Mesodermal cell (in vitro differentiated cells): ENCODE measurements around the gene RYK. TPM values are rescaled to one million over a fixed set of nuclear protein-coding genes. Genes with fewer than 3 reads are reported as not detected.

Source experiments
- H3K27ac ChIP-seq: 2 replicates; pipeline ENCODE4 v1.7.0; 2013; ENCODE audit warnings: mild to moderate bottlenecking, low read depth, low read length, moderate library complexity; ENCODE audit not compliant: severe bottlenecking
- H3K36me3 ChIP-seq: 2 replicates; pipeline ENCODE4 v1.7.1; 2013; ENCODE audit warnings: mild to moderate bottlenecking, low read length, moderate library complexity; ENCODE audit not compliant: control insufficient read depth, insufficient read depth
- H3K4me1 ChIP-seq: one replicate; pipeline ENCODE4 v1.7.1; 2013; ENCODE audit warnings: mild to moderate bottlenecking, low read length; ENCODE audit not compliant: insufficient read depth, control insufficient read depth, poor library complexity, severe bottlenecking
- H3K4me3 ChIP-seq: 2 replicates; pipeline ENCODE4 v1.7.0; 2013; ENCODE audit warnings: low read length, control low read depth, mild to moderate bottlenecking; ENCODE audit not compliant: insufficient read depth, poor library complexity, severe bottlenecking; ENCODE audit errors: extremely low read depth
- H3K9me3 ChIP-seq: 2 replicates; pipeline ENCODE4 v1.7.1; 2013; ENCODE audit warnings: mild to moderate bottlenecking, low read length, moderate library complexity; ENCODE audit not compliant: control insufficient read depth
- WGBS, 2 experiments: methylation state at CpG; one replicate each; pipeline ENCODE4 v1.1.5; 2013; ENCODE audit warnings: missing lambda C conversion rate in 2 of 2; ENCODE audit not compliant: insufficient coverage in 2 of 2; 5-methylcytosine and 5-hydroxymethylcytosine counted together
- polyA plus RNA-seq, 2 experiments: library from polyadenylated mRNA; stranded (reverse); fragments of 50-300 nt; gene quantifications; one replicate each; pipeline ENCODE4 v1.2.3, GENCODE V29; 2013

The RYK gene
- polyA plus RNA-seq (2013, experiment 1 of 2): 56.1 TPM
- 60.1 TPM for polyA plus RNA-seq (2013, experiment 2 of 2)

DNA sequence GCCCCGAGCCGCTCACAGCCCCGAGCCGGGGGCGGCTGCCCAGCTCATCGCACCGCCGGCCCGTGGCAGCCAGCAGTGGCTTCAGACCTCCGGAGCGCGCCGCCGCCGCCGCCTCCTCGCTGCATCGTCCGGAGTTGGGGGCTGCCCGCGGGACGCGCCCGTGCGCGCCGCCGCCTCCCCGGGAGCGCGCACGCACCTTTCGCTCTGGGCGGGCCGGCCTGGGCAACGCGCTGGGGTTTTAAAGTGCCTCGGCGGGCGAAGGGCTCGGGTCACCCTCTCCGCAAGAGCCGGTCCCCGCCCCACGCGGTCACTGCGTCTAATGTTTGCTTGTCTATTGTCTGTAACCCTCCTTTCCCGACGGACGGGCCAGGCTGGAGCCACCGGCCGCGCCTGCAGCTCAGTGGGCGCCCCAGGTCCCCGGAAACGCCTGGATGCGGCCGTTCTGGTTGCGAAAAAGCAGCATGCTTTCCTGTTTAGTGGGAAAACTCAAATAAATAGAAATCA is at the start of gene RYK:
Gene RYK, minus strand, starts transcription at position 143 of the 504 bp plus-strand sequence. CDS start 205 bp downstream, outside the sequence.
- Histone ChIP-seq H3K4me1 (peaks cover 11% of the 10 kb centered on the region), H3K27ac (peak within 1 kb of the TSS; percentile 85), H3K9me3 (no peaks in the 10 kb centered on the region), H3K4me3 (peak within 1 kb of the TSS; percentile 62), H3K36me3 (no peaks in the 10 kb centered on the region)
- WGBS, 2 experiments: 2 to 3% methylated on average over 42 to 43 of the region's 59 CpGs

DNA sequence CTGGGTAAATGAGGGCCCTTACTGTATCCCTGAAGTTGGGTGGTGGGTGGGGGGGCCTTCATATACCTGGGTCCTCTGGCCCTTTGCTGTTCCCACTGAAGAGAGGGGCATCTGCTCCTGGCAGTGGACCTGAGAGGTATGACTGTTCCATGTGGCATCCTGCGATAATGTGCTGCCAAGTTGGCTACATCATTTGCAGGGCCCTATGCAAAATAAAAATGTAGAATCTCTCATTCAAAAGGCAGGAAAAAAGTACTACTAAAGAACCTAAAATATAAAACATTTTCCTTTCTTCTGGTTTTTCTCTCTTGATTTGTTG is 49.2 kb upstream of the RYK start:
- Histone ChIP-seq H3K27ac (no peak overlapping the region), H3K4me1 (peaks cover 3% of the 10 kb centered on the region), H3K36me3 (no peaks in the 10 kb centered on the region), H3K9me3 (peaks cover 11% of the 10 kb centered on the region), H3K4me3 (no peak overlapping the region)
- no CpG with 5 or more reads among the region's 1 CpG for WGBS, 2 experiments

DNA sequence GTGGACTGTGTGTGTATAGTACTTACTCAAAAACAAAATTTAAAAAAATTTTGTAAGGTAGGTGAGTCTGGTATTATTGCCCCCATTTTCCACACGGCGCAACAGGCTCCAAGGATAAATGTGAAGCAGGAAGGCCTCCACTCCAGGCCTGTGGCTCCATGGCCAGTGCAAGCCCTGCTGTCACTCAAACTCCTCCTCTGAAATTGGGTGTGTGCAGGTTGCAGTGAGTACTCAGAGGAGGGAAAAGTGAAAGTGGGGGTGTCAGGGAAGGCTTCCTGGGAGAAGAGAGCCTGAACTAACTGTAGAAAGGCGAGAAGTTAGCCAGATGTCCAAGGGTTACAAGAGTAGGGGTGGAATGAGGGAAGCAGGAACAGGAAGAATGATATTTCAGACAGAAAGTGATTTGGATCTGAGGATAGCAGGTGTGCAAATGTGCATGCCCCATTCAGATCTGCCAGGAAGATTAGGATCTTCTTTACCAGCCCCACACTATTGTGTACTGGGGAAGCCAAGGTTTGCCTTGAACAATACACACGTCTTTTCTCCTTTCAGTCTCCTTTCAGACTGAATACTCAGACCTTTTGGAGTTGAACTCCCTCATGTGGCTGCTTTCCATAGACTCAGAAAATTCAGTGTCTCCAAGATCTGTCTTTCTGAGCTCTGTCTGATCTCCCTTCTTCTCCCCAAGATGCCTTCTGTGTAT is 48.7 kb upstream of the RYK start:
- Histone ChIP-seq H3K4me3 (no peak overlapping the region), H3K4me1 (peaks cover 3% of the 10 kb centered on the region), H3K27ac (no peak overlapping the region), H3K9me3 (peaks cover 11% of the 10 kb centered on the region), H3K36me3 (no peaks in the 10 kb centered on the region)
- WGBS, 2 experiments: 80 to 81% methylated on average over 4 of the region's 4 CpGs

DNA sequence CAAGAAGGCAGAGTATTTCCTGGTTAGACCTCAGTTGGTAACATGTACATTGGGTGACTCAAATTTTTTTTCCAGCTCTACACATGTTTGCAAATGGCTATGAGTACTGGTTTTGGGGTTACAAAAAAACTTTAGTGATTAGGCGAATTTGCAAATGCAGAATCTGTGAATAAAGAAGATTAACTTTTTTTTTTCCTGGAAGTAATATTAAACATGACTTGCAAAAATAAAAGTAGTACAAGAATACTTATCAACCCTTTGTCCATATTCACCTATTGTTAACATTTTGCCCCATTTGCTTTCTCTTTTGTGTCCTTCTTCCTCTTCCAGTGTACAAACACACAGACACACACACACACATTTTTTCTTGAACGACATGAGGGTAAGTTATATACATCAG is 47.6 kb upstream of the RYK start:
- Histone ChIP-seq H3K4me1 (peaks cover 3% of the 10 kb centered on the region), H3K27ac (no peak overlapping the region), H3K9me3 (peaks cover 11% of the 10 kb centered on the region), H3K4me3 (no peak overlapping the region), H3K36me3 (no peaks in the 10 kb centered on the region)
- no CpG with 5 or more reads among the region's 2 CpGs for WGBS, 2 experiments

DNA sequence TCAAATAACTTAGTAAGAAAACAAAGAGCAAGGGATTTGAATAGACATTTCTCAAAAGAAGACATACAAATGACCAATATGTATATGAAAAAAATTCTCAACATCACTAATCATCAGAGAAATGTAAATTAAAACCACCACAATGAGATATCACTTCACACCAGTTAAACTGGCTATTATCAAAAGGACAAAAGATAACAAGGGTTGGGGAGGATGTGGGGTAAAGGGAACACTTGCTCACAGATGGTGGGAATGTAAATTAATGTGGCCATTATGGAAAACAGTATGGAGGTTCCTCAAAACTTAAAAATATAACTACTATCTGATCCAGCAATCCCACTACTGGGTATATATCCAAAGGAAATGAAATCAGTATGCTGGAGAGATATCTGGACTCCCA is 46.0 kb upstream of the RYK start:
- Histone ChIP-seq H3K4me1 (peaks cover 3% of the 10 kb centered on the region), H3K4me3 (no peak overlapping the region), H3K36me3 (no peaks in the 10 kb centered on the region), H3K27ac (no peak overlapping the region), H3K9me3 (peaks cover 11% of the 10 kb centered on the region)

DNA sequence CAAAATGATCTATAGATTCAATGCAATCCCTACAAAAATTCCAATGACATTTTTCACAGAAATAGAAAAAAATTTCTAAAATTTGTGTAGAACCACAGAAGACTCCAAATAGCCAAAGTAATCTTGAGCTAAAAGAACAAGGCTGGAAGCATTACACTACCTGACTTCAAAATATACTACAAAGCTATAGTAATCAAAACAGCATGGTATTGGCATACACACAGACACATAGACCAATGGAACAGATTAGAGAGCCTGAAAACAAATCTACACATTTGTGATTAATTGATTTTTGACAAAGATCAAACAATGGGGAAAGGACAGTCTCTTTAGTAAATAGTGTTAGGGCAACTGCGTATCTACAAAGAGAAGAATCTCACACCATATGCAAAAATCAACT is 45.3 kb upstream of the RYK start:
- WGBS, 2 experiments: no CpG with 5 or more reads among the region's 1 CpG
- Histone ChIP-seq H3K4me1 (peaks cover 8% of the 10 kb centered on the region), H3K27ac (no peak overlapping the region), H3K4me3 (no peak overlapping the region), H3K36me3 (no peaks in the 10 kb centered on the region), H3K9me3 (peaks cover 11% of the 10 kb centered on the region)

DNA sequence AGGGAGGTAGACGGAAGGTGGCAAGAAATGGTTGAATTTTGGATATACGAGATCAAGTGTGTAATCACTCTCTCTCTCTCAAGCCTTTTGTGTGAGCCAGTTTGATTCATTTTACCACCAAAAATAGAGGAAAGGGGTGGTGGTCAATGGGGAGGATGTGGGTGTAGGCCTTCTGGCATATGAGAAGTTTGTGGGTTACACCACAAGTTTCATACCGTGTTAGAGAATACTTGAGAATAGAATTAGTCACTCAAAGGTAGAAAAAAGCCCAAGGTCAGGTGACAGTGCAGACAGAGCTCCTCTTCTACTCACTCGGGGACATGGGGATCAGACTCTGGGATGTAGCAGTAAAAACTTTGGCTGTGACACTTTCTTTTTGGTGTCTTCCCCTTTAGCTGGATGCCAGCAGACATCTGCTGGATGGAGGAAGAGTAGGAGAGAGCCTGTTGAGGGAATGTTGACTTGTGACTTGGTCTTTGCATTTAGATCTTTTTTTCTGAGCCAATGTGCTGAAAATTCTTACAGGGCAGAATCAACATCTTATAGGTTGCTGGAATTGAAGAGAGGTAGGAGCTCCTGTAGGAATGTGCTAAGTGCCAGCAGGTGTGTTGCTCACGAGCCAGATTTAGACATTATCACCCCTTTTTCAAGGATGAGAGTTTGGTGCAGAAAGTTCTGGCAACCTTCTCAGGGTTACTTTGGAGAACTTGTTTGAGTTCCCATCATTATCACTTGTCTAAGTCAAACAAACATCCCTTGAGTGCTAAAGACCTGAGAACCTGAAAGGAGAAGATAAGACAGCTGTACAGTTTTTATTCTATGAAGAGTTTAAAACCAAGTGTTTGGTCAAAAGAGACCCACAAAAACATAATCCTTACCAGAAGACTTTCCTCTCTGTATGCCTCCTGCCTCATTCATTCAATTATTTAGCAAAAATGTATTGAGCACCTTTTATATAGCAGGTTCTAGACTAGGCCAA is 43.9 kb upstream of the RYK start:
- Histone ChIP-seq H3K4me1 (peaks cover 9% of the 10 kb centered on the region), H3K36me3 (no peaks in the 10 kb centered on the region), H3K4me3 (no peak overlapping the region), H3K27ac (no peak overlapping the region), H3K9me3 (peaks cover 11% of the 10 kb centered on the region)
- WGBS, 2 experiments: 97 to 100% methylated on average over 4 to 5 of the region's 5 CpGs

DNA sequence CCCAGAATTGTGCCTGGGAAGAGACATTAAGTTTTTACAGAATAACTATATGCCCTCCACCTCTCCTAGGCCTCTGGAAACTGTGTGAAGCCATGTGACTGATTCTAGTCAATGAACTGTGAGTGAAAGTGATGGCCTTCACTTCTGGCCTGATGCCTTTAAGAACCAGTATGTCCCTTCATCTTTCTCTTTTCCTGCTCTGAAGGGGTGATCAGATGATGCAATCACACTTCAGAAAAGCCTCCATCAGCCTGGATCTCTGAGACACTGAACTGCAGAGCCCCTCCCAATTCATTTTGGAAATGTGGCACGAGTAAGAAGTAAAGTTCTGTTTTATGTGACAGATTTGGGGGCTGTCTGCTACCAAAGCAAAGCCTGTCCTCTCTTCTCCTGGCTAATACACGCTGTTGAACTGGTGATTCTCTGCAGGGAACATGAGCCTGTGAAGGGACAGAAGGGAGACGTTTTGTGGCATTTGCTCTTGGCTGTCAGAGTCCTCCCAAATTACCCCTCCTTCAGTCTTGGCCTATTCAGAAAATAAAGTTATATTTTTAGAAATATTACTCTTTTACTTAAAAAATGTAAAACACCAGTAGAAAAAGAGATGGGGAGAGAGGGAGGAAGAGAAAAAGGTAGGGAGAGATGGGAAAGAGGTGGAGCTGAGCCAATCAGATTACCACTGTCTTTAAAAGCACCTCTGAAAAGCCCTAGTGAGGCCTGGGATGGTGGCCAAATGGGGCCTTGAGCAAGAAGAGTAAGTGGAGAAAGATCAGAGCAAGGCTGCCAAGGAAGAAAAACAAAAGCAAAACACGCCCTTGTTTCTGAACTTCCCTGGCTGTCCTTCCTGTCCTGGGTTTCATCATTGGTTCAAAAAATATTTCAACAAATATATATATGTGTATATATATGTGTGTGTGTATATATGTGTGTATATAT is 40.9 kb upstream of the RYK start:
- H3K4me1 ChIP-seq: peaks cover 6% of the 10 kb centered on the region
- no peak overlapping the region for H3K4me3 ChIP-seq
- no peaks in the 10 kb centered on the region for H3K36me3 ChIP-seq
- peak overlapping the region; percentile 45 for H3K27ac ChIP-seq
- 100% methylated on average over 1 of the region's 4 CpGs; no CpG with 5 or more reads in 1 of the 2 experiments for WGBS, 2 experiments
- peaks cover 8% of the 10 kb centered on the region for H3K9me3 ChIP-seq

DNA sequence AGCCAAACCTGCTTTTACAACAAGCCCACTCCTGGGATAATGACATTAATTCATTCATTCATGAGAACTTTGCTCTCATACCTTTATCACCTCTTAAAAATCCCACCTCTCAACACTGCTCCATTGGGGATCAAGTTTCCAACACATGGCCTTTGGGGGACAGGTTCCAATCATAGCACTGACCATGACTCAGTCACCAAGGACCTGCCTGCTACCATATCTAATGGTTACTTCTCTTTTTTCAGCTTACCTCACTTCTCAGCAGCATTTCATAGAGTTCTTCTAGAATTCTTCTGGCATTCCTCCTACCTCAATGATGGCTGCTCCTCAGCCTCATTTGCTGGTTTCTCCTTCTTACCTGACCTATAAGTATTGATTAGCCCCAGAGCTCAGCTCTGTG is 36.9 kb upstream of the RYK start:
- Histone ChIP-seq H3K4me1 (peaks cover 10% of the 10 kb centered on the region), H3K27ac (no peak overlapping the region), H3K4me3 (no peak overlapping the region), H3K36me3 (no peaks in the 10 kb centered on the region), H3K9me3 (no peaks in the 10 kb centered on the region)

DNA sequence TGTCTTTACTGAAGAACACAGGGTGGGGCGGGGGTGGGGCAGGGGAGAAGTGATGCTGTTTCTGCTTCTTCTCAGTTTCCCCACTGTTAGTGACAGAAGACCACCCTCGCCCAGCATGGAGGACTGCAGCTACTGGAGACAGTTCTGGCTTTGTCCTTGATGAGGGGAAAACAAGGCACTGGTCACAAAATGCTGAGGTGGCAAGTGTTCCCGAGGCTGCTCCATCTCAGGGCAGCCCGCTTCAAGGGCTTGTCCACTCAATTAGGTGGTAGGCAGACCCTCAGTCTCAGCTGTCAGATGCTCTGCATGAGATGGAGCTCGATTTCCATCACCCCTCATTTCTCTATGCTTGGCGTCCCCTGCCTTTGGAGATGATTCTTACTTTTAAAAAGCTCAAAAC is 33.8 kb upstream of the RYK start:
- H3K27ac ChIP-seq: no peak overlapping the region
- no peak overlapping the region for H3K4me3 ChIP-seq
- peaks cover 4% of the 10 kb centered on the region for H3K4me1 ChIP-seq
- no peaks in the 10 kb centered on the region for H3K9me3 ChIP-seq
- WGBS, 2 experiments: 92 to 93% methylated on average over 4 to 6 of the region's 6 CpGs
- no peaks in the 10 kb centered on the region for H3K36me3 ChIP-seq
